GM18858 (cell line): ENCODE measurements around the gene NIPSNAP2.
"Not testable (repeated sequence)": the region's sequence is repeated elsewhere in the genome, so short reads cannot be mapped to it uniquely, and the experiment has no call there.

Source experiments
- ATAC-seq: cut with Tn5 transposase; IDR thresholded peaks from one replicate; pipeline ENCODE4 v1.9.1; 2021; ENCODE audit not compliant: unreplicated experiment

The NIPSNAP2 gene

DNA sequence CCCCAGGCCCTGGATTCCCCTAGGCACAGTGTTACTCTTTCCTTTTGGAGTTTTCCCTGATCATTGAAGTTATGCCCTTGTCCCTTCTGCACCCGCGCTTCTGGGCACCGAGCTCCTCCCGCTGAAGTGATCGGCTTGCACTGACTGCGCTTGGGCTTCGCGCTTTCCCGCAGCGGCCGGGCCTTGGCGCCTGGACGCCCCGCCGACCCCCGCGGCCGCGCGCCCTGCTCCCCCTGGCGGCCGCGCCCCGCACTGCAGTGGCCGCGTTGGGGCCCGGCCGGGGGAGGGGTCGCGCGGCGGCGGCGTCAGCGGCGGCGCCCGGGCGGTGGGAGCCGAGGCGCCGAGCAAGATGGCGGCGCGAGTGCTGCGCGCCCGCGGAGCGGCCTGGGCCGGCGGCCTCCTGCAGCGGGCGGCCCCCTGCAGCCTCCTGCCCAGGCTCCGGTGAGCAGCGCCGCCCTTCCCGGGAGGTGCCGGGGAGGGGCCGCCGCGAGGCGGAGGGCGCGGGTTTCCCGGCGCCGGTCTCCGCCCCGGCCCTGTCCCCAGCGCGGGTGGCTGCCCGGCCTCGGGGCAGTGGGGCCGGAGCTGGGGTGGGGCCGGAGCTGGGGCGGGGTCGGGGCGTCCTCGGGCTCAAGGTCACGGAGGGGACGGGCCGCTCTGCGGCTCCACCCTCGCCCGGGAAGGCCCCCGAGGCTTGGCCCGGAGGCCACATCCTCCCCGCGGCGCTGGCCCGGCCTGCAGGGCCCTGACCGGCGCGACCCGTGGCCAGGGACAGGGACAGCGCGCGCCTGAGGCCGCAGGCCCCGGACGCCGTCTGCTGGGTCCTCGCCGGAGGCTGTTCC, at the start of gene NIPSNAP2:
NIPSNAP2 (plus strand) TSS at position 325 of the 839 bp plus-strand sequence; CDS start at position 350, 25 bp downstream.
- peak; percentile 82 for ATAC-seq

GRCh38 chr7:55917771-55918170, 46.6 kb upstream of the NIPSNAP2 start:
- ATAC-seq: no peak

DNA sequence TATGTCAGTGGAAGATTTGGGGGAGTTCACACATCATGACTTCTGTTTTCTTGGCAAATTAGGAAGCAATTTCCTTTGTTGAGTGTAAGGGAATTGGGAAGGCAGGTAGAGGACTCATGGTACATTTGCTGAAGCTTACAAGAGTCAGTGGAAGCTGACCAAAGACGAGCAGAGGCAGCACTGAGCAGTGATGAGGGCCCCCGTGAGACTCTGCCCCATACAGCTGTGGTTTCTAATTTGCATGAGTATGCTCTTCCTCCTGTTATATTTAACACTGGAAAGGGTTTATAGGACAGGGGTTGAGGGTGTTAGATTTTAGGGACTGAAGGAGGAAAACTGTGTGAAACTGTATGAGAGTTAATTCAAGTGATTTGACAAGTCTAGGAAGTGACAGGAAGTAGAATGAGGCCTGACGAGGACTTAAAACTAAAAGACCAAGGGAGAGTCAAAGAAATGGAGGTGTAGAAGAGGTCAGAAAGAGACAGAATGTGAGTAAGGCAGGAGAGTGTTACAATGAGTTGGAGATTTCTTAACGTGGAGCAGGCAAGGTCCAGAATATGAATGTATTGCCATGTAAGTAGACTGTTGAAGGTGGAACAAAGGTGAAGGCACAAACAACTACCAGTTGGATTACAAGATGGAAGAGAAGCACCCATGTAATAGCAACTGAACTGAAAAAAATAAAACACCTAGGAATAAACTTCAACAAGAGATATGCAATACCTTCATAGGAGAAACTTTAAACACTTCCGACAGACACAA, 36.2 kb upstream of the NIPSNAP2 start:
- no peak for ATAC-seq

GRCh38 chr7:55931421-55932151, 32.8 kb upstream of the NIPSNAP2 start:
- no peak for ATAC-seq

- no peak for ATAC-seq
Measured at GRCh38 chr7:55939514-55940123, 24.8 kb upstream of the NIPSNAP2 start.

GRCh38 chr7:55946545-55946944, 17.8 kb upstream of the NIPSNAP2 start:
- ATAC-seq: no peak

GRCh38 chr7:55951637-55952351, 12.6 kb upstream of the NIPSNAP2 start, which contains the start of gene MRPS17:
Gene MRPS17 (plus strand): TSS chr7:55951877. CDS start chr7:55953196, 1,319 bp downstream.
- peak; percentile 100 for ATAC-seq

GRCh38 chr7:55952352-55952671, 12.1 kb upstream of the NIPSNAP2 start:
- not testable (repeated sequence) for ATAC-seq

- no peak for ATAC-seq
Measured at GRCh38 chr7:55953707-55954475, 10.5 kb upstream of the NIPSNAP2 start.

GRCh38 chr7:55957190-55957589, 7.2 kb upstream of the NIPSNAP2 start:
- ATAC-seq: no peak

DNA sequence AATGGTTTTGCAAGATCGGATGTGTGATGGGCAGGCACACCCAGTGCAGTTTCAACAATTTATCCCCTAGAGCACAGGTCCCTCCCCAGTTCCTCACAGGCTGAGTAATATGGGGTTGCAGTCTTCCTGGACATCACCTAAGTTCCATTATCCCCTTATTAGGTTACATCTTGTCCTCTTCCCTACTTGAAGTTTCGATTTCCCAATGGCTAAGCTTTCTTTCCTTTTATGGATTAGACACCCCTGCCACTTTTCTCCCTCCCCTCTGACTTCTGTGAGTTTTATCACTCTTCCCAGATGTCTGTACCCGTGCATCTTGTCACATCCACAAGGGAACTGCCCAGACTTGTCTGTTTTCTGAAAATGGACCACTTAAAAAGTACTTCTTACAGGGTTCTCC, 2.4 kb upstream of the NIPSNAP2 start:
- no peak for ATAC-seq

DNA sequence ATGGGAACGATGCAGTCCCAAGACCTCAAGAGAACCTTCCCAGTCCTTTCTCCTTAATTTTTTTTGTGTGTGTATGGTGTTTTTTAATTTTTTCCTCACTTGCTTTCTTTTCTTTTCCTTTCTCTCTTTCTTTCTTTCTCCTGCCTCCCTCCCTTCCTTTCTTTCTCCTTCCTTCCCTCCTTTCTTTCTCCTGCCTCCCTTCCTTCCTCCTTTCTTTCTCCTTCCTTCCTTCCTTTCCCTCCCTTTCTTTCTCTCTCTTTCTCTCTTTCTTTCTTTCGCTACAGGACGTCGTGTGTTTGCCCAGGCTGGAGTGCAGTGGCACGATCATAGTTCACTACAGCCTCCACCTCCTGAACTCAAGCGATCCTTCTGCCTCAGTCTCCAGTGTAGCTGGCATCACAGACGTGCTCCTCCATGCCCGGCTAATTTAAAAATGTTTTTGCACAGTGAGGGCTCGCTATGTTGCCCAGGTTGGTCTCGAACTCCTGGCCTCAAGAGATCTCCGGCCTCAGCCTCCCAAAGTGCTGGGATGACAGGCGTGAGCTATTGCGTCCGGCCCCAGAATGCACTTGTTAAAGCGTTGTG, 709 bp upstream of the NIPSNAP2 start:
- ATAC-seq: no peak

- ATAC-seq: no peak
Measured at GRCh38 chr7:55965100-55965470, 700 bp downstream of the NIPSNAP2 start.

- no peak for ATAC-seq
Measured at GRCh38 chr7:55965805-55966421, 1.5 kb downstream of the NIPSNAP2 start.

- no peak for ATAC-seq
Measured at GRCh38 chr7:55966851-55967250, 2.5 kb downstream of the NIPSNAP2 start.

DNA sequence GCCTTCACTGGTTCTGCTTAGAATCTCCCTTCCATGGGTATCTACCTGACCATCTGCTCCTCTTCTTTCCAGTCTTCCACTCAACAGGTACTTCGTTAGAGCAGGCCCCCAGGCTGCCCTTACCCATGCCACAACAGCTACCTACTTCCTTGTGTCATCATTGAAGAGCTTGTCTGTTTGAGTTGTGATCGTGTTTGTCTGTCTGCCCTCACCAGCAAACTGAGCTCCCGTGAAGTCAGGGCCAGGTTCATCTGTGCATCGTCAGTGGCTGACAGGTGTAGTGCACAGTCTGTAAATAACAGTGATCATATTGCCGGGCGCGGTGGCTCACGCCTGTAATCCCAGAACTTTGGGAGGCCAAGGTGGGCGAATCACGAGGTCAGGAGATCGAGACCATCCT, 5.0 kb downstream of the NIPSNAP2 start:
- no peak for ATAC-seq

DNA sequence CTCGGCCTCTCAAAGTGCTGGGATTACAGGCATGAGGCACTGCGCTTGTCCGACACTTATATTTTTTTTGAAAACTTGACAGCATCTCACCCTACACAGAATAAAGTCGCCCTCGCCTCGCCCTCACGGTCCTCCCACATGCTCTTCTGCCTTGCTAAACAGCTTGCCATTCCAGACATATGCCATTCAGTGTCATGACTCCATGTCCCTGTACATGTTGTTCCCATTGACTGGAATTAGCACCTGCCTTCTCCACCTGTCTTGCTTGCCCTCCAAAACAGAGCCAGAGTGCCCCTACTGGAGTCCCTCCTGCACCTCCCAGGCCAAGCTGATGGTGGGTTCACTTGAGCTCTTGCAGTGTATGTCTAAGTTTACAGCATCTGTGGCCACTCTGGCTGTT, 6.2 kb downstream of the NIPSNAP2 start:
- ATAC-seq: no peak

- ATAC-seq: no peak
Measured at GRCh38 chr7:55970978-55971377, 6.6 kb downstream of the NIPSNAP2 start.

DNA sequence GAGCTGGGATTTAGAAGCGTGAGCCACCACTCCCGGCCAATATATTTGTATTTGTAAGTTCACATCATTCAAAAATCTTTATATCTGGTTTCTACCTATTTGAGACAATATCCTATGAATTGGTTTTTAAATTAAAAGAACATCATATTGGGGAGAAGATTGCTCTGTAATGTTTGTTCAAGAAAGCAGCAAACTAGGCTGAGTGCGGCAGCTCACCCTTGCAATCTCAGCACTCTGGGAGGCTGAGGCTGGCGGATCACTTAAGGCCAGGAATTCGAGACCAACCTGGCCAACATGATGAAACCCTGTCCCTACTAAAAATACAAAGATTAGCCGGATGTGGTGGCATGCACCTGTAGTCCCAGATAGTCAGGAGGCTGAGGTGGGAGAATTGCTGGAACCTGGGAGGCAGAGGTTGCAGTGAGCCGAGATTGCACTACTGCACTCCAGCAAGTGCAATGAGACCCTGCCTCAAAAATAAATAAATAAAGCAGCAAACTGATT, 9.4 kb downstream of the NIPSNAP2 start:
- no peak for ATAC-seq
